ENCODE data around the gene TTBK2.

The TTBK2 gene

GRCh38 chr15:42707873-42708544 is 212.6 kb downstream of the TTBK2 start:
- no peaks in the 10 kb centered on the region for H3K9me3 ChIP-seq (ENCODE audit: severe bottlenecking)
- no peak overlapping the region for H3K4me3 ChIP-seq (ENCODE audit: low read depth, low read length)
- H3K27ac ChIP-seq: no peak overlapping the region
- no peak for DNase-seq
- TF ChIP-seq CTCF (IDR thresholded peaks at IDR 0.05; ENCODE audit: low read depth, low read length): no peak
- no peaks in the 10 kb centered on the region for H3K27me3 ChIP-seq (ENCODE audit: insufficient read depth, low read depth, severe bottlenecking)
- H3K36me3 ChIP-seq: peaks cover 2% of the 10 kb centered on the region; the same call in 1 of the 2 replicates

DNA sequence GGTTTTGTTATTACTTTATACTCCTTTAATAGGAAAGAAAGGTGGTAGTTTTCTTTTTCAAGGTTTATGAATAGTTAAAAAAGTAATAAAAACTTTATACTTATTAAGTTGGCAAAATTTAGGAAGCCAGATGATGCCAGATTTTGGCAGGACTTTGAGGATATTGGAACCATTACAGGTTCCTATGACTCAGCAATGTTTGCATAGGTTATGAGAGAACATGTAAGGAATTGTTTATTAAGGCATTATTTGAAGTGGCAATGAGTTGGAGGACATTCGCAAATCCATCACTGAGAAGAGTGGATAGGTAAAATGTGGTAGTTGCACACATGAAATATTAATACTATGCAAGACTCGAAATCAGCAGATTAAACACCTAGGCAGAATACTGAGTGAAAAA is 213.5 kb downstream of the TTBK2 start:
- H3K4me3 ChIP-seq (ENCODE audit: low read depth, low read length): no peak overlapping the region
- H3K36me3 ChIP-seq: peaks cover 2% of the 10 kb centered on the region; the same call in 1 of the 2 replicates
- no peaks in the 10 kb centered on the region for H3K27me3 ChIP-seq (ENCODE audit: insufficient read depth, low read depth, severe bottlenecking)
- no peak for TF ChIP-seq CTCF (IDR thresholded peaks at IDR 0.05; ENCODE audit: low read depth, low read length)
- DNase-seq: no peak
- H3K9me3 ChIP-seq (ENCODE audit: severe bottlenecking): no peaks in the 10 kb centered on the region
- no peak overlapping the region for H3K27ac ChIP-seq

- H3K27me3 ChIP-seq (ENCODE audit: insufficient read depth, low read depth, severe bottlenecking): no peaks in the 10 kb centered on the region
- H3K4me3 ChIP-seq (ENCODE audit: low read depth, low read length): no peak overlapping the region
- H3K9me3 ChIP-seq (ENCODE audit: severe bottlenecking): no peaks in the 10 kb centered on the region
- DNase-seq: no peak
- H3K36me3 ChIP-seq: no peaks in the 10 kb centered on the region; the same call in 1 of the 2 replicates
- no peak overlapping the region for H3K27ac ChIP-seq
- no peak for TF ChIP-seq CTCF (IDR thresholded peaks at IDR 0.05; ENCODE audit: low read depth, low read length)
These were observed 215.2 kb downstream of the TTBK2 start for GRCh38 chr15:42705336-42705735.

DNA sequence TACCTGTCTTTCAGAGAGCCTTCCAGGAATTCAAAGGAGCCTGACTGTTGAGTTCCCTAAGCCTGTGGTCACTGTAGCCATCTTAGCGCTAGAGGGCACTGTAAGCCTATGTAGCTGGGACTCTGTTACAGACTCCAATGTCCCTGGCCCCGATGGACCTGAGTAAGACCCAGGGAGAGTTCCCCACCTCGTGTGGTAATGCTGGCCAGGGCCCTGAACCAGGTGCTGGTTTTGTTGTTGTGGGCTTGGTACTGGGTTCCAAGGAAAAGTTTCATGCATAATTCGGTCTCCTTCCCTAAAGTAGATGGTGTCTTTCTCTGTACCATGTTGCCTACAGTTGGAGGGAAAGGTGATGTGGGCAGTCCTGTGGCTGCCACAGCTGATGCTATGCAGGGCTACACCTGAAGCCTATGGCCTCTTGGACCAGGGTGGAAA is 216.1 kb downstream of the TTBK2 start:
- TF ChIP-seq CTCF (IDR thresholded peaks at IDR 0.05; ENCODE audit: low read depth, low read length): peak; percentile 90

DNA sequence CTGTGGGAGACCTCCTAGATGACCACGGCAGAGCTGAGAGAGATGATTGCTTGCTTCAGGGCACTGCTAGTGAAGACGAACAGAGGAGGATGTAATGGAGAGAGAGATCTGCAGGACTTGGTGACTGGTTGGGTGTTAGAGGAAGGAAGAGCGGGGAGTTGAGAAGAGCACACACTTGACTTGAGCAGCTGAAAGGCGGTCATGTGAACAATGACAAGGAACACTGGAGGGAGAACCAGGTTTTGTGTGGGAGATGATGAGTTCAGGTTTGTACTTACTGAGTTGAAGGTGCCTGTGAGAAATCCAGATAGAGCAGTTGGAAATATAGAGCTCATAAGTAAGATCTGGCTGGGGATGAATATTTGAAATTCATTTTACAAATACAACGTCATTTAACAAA is 224.0 kb downstream of the TTBK2 start:
- Histone ChIP-seq H3K36me3 (peaks cover 62% of the 10 kb centered on the region), H3K27ac (no peak overlapping the region), H3K4me3 (ENCODE audit: low read depth, low read length) (no peak overlapping the region), H3K27me3 (ENCODE audit: insufficient read depth, low read depth, severe bottlenecking) (no peaks in the 10 kb centered on the region), H3K9me3 (ENCODE audit: severe bottlenecking) (no peaks in the 10 kb centered on the region)
- TF ChIP-seq CTCF (IDR thresholded peaks at IDR 0.05; ENCODE audit: low read depth, low read length): no peak
- no peak for DNase-seq

More for the DNA sequence above, 216.1 kb downstream of the TTBK2 start:
- Histone ChIP-seq H3K4me3 (ENCODE audit: low read depth, low read length) (no peak overlapping the region), H3K9me3 (ENCODE audit: severe bottlenecking) (no peaks in the 10 kb centered on the region), H3K27ac (no peak overlapping the region), H3K27me3 (ENCODE audit: insufficient read depth, low read depth, severe bottlenecking) (no peaks in the 10 kb centered on the region), H3K36me3 (peaks cover 2% of the 10 kb centered on the region)
- peak; percentile 74 for DNase-seq

Measured in WERI-Rb-1 (cell line).